SU-DHL-6 (cell line): ENCODE data around the gene TTC3.

ENCODE experiments used
- CTCF ChIP-seq: fragments of 200-600 bp; sonication (generic); IDR thresholded peaks from one replicate; pipeline ENCODE4 v1.5.1; 2017; ENCODE audit warnings: antibody characterized with exemption, mild to moderate bottlenecking, low read length, moderate library complexity; ENCODE audit not compliant: insufficient read depth, poor library complexity, severe bottlenecking
- EZH2phosphoT487 ChIP-seq: fragments of 200-600 bp; sonication (generic), shearing (Covaris generic); conservative IDR thresholded peaks from 2 replicates; pipeline ENCODE4 v1.6.1; 2018; ENCODE audit warnings: mild to moderate bottlenecking, antibody characterized with exemption, low read length, moderate library complexity, mixed read lengths

- TF ChIP-seq CTCF (no peak), EZH2phosphoT487 (no peak)
These were observed 10.5 kb upstream of the TTC3 start for GRCh38 chr21:37062593-37062935.
